CD14-positive monocyte (primary cell): ENCODE measurements around the gene ZNF711. TPM values are rescaled to one million over a fixed set of nuclear protein-coding genes. Genes with fewer than 3 reads are reported as not detected.
"Not testable (repeated sequence)": the region's sequence is repeated elsewhere in the genome, so short reads cannot be mapped to it uniquely, and the experiment has no call there.

Experiments used
- DNase-seq, 3 donors: peaks; one replicate each; pipeline ENCODE4 v3.0.0-alpha.2; 2011 to 2022
- H2AFZ ChIP-seq: 2 replicates; pipeline ENCODE4 v1.6.0; 2012; ENCODE audit warnings: mild to moderate bottlenecking, low read depth, low read length, inconsistent platforms; ENCODE audit not compliant: insufficient read depth, poor library complexity, severe bottlenecking
- H3K27ac ChIP-seq, 2 donors: 1 replicate in 1 of 2; 2 replicates in 1 of 2; pipeline ENCODE4 v1.5.1; 2012 to 2013; ENCODE audit warnings: low read length in 2 of 2, control low read depth in 1 of 2, inconsistent platforms in 1 of 2, low read depth in 1 of 2, mild to moderate bottlenecking in 1 of 2
- H3K27me3 ChIP-seq, 2 donors: one replicate each; pipeline versions ENCODE4 v1.6.0 to v1.6.1; 2011 to 2013; ENCODE audit warnings: low read length in 2 of 2; ENCODE audit not compliant: control insufficient read depth in 2 of 2, insufficient read depth in 2 of 2
- H3K36me3 ChIP-seq, 2 donors: replicated peaks in 1 of 2; 1 replicate in 1 of 2; 2 replicates in 1 of 2; pipeline versions ENCODE4 v1.5.1 to v1.6.1; 2012 to 2013; ENCODE audit warnings: low read length in 2 of 2, control low read depth in 1 of 2, inconsistent platforms in 1 of 2, mild to moderate bottlenecking in 1 of 2; ENCODE audit not compliant: insufficient read depth in 2 of 2, control insufficient read depth in 1 of 2
- H3K4me1 ChIP-seq, 2 donors: 1 replicate in 1 of 2; 2 replicates in 1 of 2; pipeline versions ENCODE4 v1.5.1 to v1.6.1; 2012 to 2013; ENCODE audit warnings: low read length in 2 of 2, control low read depth in 1 of 2, inconsistent platforms in 1 of 2, mild to moderate bottlenecking in 1 of 2, moderate library complexity in 1 of 2; ENCODE audit not compliant: insufficient read depth in 2 of 2, control insufficient read depth in 1 of 2
- H3K4me2 ChIP-seq: replicated peaks from 2 replicates; pipeline ENCODE3; 2012; ENCODE audit warnings: low read length, moderate library complexity, mild to moderate bottlenecking; ENCODE audit not compliant: poor library complexity, severe bottlenecking; ENCODE audit errors: extremely low read depth
- H3K4me3 ChIP-seq, 3 experiments: fragments of 200-600 bp in 1 of 3; sonication (generic) in 1 of 3; replicated peaks in 1 of 3; 1 replicate in 2 of 3; 2 replicates in 1 of 3; pipeline ENCODE4 v1.5.1; 2011 to 2013; ENCODE audit warnings: low read length in 3 of 3, mild to moderate bottlenecking in 3 of 3, control low read depth in 2 of 3, low read depth in 2 of 3, inconsistent platforms in 1 of 3, moderate library complexity in 1 of 3
- H3K79me2 ChIP-seq: 2 replicates; pipeline ENCODE4 v1.6.0; 2012; ENCODE audit warnings: mild to moderate bottlenecking, control low read depth, inconsistent platforms, low read length, moderate library complexity; ENCODE audit not compliant: insufficient read depth
- H3K9ac ChIP-seq: 2 replicates; pipeline ENCODE4 v1.6.0; 2017; ENCODE audit warnings: low read length, mild to moderate bottlenecking; ENCODE audit not compliant: insufficient read depth, poor library complexity, severe bottlenecking
- H3K9me3 ChIP-seq, 2 donors: replicated peaks in 1 of 2; 1 replicate in 1 of 2; 2 replicates in 1 of 2; pipeline versions ENCODE4 v1.5.1 to v1.6.1; 2012 to 2013; ENCODE audit warnings: low read length in 2 of 2, control low read depth in 1 of 2; ENCODE audit not compliant: control insufficient read depth in 1 of 2, insufficient read depth in 1 of 2
- H4K20me1 ChIP-seq: 2 replicates; pipeline ENCODE4 v1.6.0; 2012; ENCODE audit warnings: mild to moderate bottlenecking, low read length, control low read depth, moderate library complexity; ENCODE audit not compliant: insufficient read depth
- H3K27ac Mint-ChIP-seq, 7 donors: one replicate each; pipeline ENCODE4 v1.8.0; 2020; ENCODE audit warnings: mild to moderate bottlenecking in 7 of 7, mixed read lengths in 7 of 7, moderate library complexity in 6 of 7, inconsistent platforms in 2 of 7
- H3K27me3 Mint-ChIP-seq, 3 donors: one replicate each; pipeline ENCODE4 v1.8.0; 2021 to 2022; ENCODE audit warnings: low read depth in 3 of 3, mild to moderate bottlenecking in 3 of 3, mixed read lengths in 3 of 3, moderate library complexity in 3 of 3, inconsistent platforms in 1 of 3
- H3K36me3 Mint-ChIP-seq, 2 donors: one replicate each; pipeline ENCODE4 v1.8.0; 2020; ENCODE audit warnings: mixed read lengths in 2 of 2, inconsistent platforms in 1 of 2, mild to moderate bottlenecking in 1 of 2
- H3K4me1 Mint-ChIP-seq: one replicate; pipeline ENCODE4 v1.8.0; 2020; ENCODE audit warnings: mild to moderate bottlenecking, mixed read lengths
- H3K4me3 Mint-ChIP-seq, 2 donors: one replicate each; pipeline ENCODE4 v1.8.0; 2020; ENCODE audit warnings: mild to moderate bottlenecking in 2 of 2, mixed read lengths in 2 of 2, moderate library complexity in 1 of 2
- H3K9me3 Mint-ChIP-seq, 7 donors: one replicate each; pipeline ENCODE4 v1.8.0; 2020 to 2022; ENCODE audit warnings: mixed read lengths in 7 of 7, mild to moderate bottlenecking in 6 of 7, moderate library complexity in 6 of 7, inconsistent platforms in 2 of 7
- WGBS: methylation state at CpG from one replicate; pipeline ENCODE4 v1.1.5; 2013; ENCODE audit warnings: missing lambda C conversion rate; ENCODE audit not compliant: insufficient coverage; 5-methylcytosine and 5-hydroxymethylcytosine counted together
- intact Hi-C, 2 donors: fragments of 100-400 bp; cut with micrococcal nuclease; formaldehyde crosslinking; loops; one replicate each; pipeline versions ENCODE4 v1.15.0 to v1.15.1; 2023
- polyA plus RNA-seq, 3 donors: library from polyadenylated mRNA; depleted of rRNA in 1 of 3; unstranded in 2 of 3; stranded (reverse) in 1 of 3; fragments of 300-500 nt in 2 of 3; fragments of >200 nt in 1 of 3; fragmentation: Illumina TruSeq in 2 of 3; gene quantifications; 1 replicate in 2 of 3; 2 replicates in 1 of 3; pipeline ENCODE4 v1.2.3, GENCODE V29; 2012 to 2021
- TF ChIP-seq, protein P1 (sequence below): fragments of 200-600 bp; IDR thresholded peaks from one replicate; pipeline ENCODE4 v1.8.0; 2022; ENCODE audit warnings: antibody characterized with exemption, mild to moderate bottlenecking

ZNF711 gene
- polyA plus RNA-seq, 3 donors = 0.12 TPM; not detected in 2

GRCh38 chrX:85244450-85245211 is 840 bp downstream of the ZNF711 start:
- 0% methylated on average over 5 of the region's 42 CpGs for WGBS
- H3K27ac Mint-ChIP-seq = no peak overlapping the region
- H3K9me3 Mint-ChIP-seq = peaks cover 0 to 5% (median 4%) of the 10 kb centered on the region in 7 donors
- no peaks in the 10 kb centered on the region for H3K36me3 ChIP-seq
- peaks cover 0 to 2% of the 10 kb centered on the region in 2 donors for H3K4me1 ChIP-seq
- no peaks in the 10 kb centered on the region for H3K79me2 ChIP-seq
- H3K4me1 Mint-ChIP-seq = peaks cover 17% of the 10 kb centered on the region
- peak overlapping the region; percentile 13 for H3K9ac ChIP-seq
- H2AFZ ChIP-seq = peak overlapping the region; percentile 73
- H3K27ac ChIP-seq = no peak overlapping the region
- peak overlapping the region; percentile 81 for H3K4me2 ChIP-seq
- no peaks in the 10 kb centered on the region for H3K27me3 ChIP-seq
- no peak for DNase-seq
- peak overlapping the region; percentile 81 to 95 for H3K4me3 Mint-ChIP-seq
- H4K20me1 ChIP-seq = no peaks in the 10 kb centered on the region
- peaks cover 7 to 21% (median 13%) of the 10 kb centered on the region in 3 donors for H3K27me3 Mint-ChIP-seq
- intact Hi-C loops = no loop called here
- H3K36me3 Mint-ChIP-seq = no peaks in the 10 kb centered on the region
- TF ChIP-seq, protein P1, sequence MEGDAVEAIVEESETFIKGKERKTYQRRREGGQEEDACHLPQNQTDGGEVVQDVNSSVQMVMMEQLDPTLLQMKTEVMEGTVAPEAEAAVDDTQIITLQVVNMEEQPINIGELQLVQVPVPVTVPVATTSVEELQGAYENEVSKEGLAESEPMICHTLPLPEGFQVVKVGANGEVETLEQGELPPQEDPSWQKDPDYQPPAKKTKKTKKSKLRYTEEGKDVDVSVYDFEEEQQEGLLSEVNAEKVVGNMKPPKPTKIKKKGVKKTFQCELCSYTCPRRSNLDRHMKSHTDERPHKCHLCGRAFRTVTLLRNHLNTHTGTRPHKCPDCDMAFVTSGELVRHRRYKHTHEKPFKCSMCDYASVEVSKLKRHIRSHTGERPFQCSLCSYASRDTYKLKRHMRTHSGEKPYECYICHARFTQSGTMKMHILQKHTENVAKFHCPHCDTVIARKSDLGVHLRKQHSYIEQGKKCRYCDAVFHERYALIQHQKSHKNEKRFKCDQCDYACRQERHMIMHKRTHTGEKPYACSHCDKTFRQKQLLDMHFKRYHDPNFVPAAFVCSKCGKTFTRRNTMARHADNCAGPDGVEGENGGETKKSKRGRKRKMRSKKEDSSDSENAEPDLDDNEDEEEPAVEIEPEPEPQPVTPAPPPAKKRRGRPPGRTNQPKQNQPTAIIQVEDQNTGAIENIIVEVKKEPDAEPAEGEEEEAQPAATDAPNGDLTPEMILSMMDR = no peak
- H3K4me3 ChIP-seq = peak overlapping the region; percentile 31 to 74 (median 45)
- no peaks in the 10 kb centered on the region for H3K9me3 ChIP-seq

DNA sequence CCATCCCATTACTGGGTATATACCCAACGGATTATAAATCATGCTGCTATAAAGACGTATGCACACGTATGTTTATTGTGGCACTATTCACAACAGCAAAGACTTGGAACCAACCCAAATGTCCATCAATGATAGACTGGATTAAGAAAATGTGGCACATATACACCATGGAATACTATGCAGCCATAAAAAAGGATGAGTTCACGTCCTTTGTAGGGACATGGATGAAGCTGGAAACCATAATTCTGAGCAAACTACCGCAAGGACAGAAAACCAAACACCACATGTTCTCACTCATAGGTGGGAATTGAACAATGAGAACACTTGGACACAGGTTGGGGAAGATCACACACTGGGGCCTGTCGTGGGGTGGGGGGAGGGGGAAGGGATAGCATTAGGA is 41.5 kb downstream of the ZNF711 start:
- H3K27me3 ChIP-seq, H3K36me3 ChIP-seq, H3K4me3 Mint-ChIP-seq, H3K27ac ChIP-seq, H2AFZ ChIP-seq, H4K20me1 ChIP-seq, H3K27me3 Mint-ChIP-seq, intact Hi-C loops, H3K9ac ChIP-seq, H3K4me1 Mint-ChIP-seq, H3K4me1 ChIP-seq, H3K27ac Mint-ChIP-seq, DNase-seq, H3K79me2 ChIP-seq, H3K4me2 ChIP-seq, H3K9me3 Mint-ChIP-seq, H3K9me3 ChIP-seq, H3K4me3 ChIP-seq, H3K36me3 Mint-ChIP-seq: not testable (repeated sequence)
- no CpG with 5 or more reads among the region's 6 CpGs for WGBS
